ENCODE measurements around the gene APBB2. TPM values are rescaled to one million over a fixed set of nuclear protein-coding genes. Genes with fewer than 3 reads are reported as not detected.

APBB2 gene
- total RNA-seq, 1 experiment from 2014 or later, result 49.0 TPM

GRCh38 chr4:41202820-41203568 lies 11.3 kb downstream of the APBB2 start:
- H3K4me1 Mint-ChIP-seq, result peaks cover 30% of the 10 kb centered on the region
- no peak for TF ChIP-seq GABPB1 (CRISPR knock-in tag; IDR thresholded peaks at IDR 0.05)
- TF ChIP-seq FOXK1 (CRISPR knock-in tag; IDR thresholded peaks at IDR 0.05), result no peak
- no peak for TF ChIP-seq ZNF416 (CRISPR knock-in tag; IDR thresholded peaks at IDR 0.05)
- no peak for TF ChIP-seq MAX (CRISPR knock-in tag; IDR thresholded peaks at IDR 0.05)
- TF ChIP-seq, protein P1, sequence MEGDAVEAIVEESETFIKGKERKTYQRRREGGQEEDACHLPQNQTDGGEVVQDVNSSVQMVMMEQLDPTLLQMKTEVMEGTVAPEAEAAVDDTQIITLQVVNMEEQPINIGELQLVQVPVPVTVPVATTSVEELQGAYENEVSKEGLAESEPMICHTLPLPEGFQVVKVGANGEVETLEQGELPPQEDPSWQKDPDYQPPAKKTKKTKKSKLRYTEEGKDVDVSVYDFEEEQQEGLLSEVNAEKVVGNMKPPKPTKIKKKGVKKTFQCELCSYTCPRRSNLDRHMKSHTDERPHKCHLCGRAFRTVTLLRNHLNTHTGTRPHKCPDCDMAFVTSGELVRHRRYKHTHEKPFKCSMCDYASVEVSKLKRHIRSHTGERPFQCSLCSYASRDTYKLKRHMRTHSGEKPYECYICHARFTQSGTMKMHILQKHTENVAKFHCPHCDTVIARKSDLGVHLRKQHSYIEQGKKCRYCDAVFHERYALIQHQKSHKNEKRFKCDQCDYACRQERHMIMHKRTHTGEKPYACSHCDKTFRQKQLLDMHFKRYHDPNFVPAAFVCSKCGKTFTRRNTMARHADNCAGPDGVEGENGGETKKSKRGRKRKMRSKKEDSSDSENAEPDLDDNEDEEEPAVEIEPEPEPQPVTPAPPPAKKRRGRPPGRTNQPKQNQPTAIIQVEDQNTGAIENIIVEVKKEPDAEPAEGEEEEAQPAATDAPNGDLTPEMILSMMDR (IDR thresholded peaks at IDR 0.05), result no peak
- no peak for TF ChIP-seq CBFB (CRISPR knock-in tag; IDR thresholded peaks at IDR 0.05; ENCODE audit: low read depth)
- no peak for TF ChIP-seq ZBTB21 (CRISPR knock-in tag; IDR thresholded peaks at IDR 0.05; ENCODE audit: borderline replicate concordance)
- TF ChIP-seq, protein P2, sequence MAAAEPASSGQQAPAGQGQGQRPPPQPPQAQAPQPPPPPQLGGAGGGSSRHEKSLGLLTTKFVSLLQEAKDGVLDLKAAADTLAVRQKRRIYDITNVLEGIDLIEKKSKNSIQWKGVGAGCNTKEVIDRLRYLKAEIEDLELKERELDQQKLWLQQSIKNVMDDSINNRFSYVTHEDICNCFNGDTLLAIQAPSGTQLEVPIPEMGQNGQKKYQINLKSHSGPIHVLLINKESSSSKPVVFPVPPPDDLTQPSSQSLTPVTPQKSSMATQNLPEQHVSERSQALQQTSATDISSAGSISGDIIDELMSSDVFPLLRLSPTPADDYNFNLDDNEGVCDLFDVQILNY (CRISPR knock-in tag; IDR thresholded peaks at IDR 0.05), result no peak
- no peak for TF ChIP-seq ETV6 (CRISPR knock-in tag; IDR thresholded peaks at IDR 0.05)
- TF ChIP-seq, protein P3, sequence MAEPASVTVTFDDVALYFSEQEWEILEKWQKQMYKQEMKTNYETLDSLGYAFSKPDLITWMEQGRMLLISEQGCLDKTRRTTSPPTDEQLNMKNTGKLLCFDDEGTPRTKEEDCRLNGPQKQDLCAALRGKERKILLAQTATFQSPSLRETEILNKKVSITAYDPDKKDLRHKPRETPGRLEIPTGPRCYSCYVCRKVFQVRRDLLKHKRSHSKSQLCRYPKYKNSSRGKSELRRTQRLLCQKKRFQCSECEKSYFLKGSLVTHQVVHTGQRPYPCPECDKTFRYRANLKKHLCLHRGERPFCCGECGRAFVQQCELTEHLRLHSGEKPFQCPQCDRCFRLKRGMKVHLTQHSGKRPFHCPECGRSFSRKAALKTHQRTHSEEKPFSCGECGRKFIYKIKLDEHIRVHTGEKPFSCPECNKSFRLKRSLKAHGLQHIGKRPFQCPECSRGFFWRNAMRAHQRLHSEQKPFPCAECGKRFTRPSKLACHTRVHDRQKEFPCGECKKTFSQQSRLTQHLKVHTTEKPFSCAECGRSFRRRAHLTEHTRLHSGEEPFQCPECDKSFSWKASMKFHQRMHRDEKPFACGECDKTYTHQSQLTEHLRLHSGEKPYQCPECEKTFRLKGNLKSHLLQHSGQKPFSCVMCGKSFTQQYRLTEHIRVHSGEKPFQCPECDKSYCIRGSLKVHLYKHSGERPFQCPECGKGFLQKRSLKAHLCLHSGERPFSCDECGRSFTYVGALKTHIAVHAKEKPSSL (CRISPR knock-in tag; conservative IDR thresholded peaks at IDR 0.05), result no peak
- no peak for TF ChIP-seq ATF1 (CRISPR knock-in tag; IDR thresholded peaks at IDR 0.05)
- TF ChIP-seq GRHL2 (CRISPR knock-in tag; IDR thresholded peaks at IDR 0.05; ENCODE audit: insufficient replicate concordance, severe bottlenecking), result no peak
- TF ChIP-seq ZNF396 (CRISPR knock-in tag; IDR thresholded peaks at IDR 0.05; ENCODE audit: borderline replicate concordance), result no peak
- no peak for TF ChIP-seq ATF3 (CRISPR knock-in tag; conservative IDR thresholded peaks at IDR 0.05)
- TF ChIP-seq CREM (CRISPR knock-in tag; IDR thresholded peaks at IDR 0.05), result no peak
- TF ChIP-seq SMAD4 (CRISPR knock-in tag; IDR thresholded peaks at IDR 0.05), result no peak
- no peak overlapping the region for H3K4me3 Mint-ChIP-seq
- ChIA-PET CTCF (interaction anchor here (0.5 to 2.7 kb wide), 2 partner anchors 11 to 243 kb away, joined by 4 to 24 read pairs; partner anchors contain the start of gene APBB2), POLR2A (no interaction called here)
- H3K36me3 Mint-ChIP-seq, result no peaks in the 10 kb centered on the region
- no peaks in the 10 kb centered on the region for H3K9me3 Mint-ChIP-seq
- H3K27ac Mint-ChIP-seq, result 0 out of 2 replicates have a peak overlapping the region, but pooled peaks have one; percentile 39
- DNase-seq (ENCODE audit: low spot score), result no peak
- H3K27me3 Mint-ChIP-seq (ENCODE audit: low read depth), result no peaks in the 10 kb centered on the region
- no peak for ATAC-seq

- no peak for ATAC-seq
- H3K36me3 Mint-ChIP-seq, result no peaks in the 10 kb centered on the region
- no peaks in the 10 kb centered on the region for H3K9me3 Mint-ChIP-seq
- ChIA-PET POLR2A (no interaction called here), CTCF (interaction anchor here (0.6 kb wide), 1 partner anchor 54 kb away, joined by 3 read pairs; the partner anchor contains the start of gene UCHL1)
- no peaks in the 10 kb centered on the region for H3K27me3 Mint-ChIP-seq (ENCODE audit: low read depth)
- no peak overlapping the region for H3K4me3 Mint-ChIP-seq
- no peak overlapping the region for H3K27ac Mint-ChIP-seq
- H3K4me1 Mint-ChIP-seq, result peaks cover 30% of the 10 kb centered on the region
- no peak for DNase-seq (ENCODE audit: low spot score)
- TF ChIP-seq HMGXB4 (CRISPR knock-in tag; IDR thresholded peaks at IDR 0.05) (no peak), SMAD3 (CRISPR knock-in tag; IDR thresholded peaks at IDR 0.05; ENCODE audit: borderline replicate concordance) (no peak), FOXK1 (CRISPR knock-in tag; IDR thresholded peaks at IDR 0.05) (no peak), GTF2I (CRISPR knock-in tag; conservative IDR thresholded peaks at IDR 0.05) (no peak), ZNF532 (CRISPR knock-in tag; IDR thresholded peaks at IDR 0.05; ENCODE audit: borderline replicate concordance) (no peak), ZMAT4 (CRISPR knock-in tag; IDR thresholded peaks at IDR 0.05) (no peak), CREM (CRISPR knock-in tag; IDR thresholded peaks at IDR 0.05) (no peak)
Measured at GRCh38 chr4:41202356-41202755, 12.0 kb downstream of the APBB2 start.
